ENCODE results near the gene CCDC148. TPM values are rescaled to one million over a fixed set of nuclear protein-coding genes. Genes with fewer than 3 reads are reported as not detected.
A peak's percentile ranks its signal among the peaks of the same experiment; 100 is the strongest.
"Not testable (repeated sequence)": the region's sequence is repeated elsewhere in the genome, so short reads cannot be mapped to it uniquely, and the experiment has no call there.

The CCDC148 gene
- total RNA-seq, 1 experiment from 2014 or later, result 7.2 TPM

- in situ Hi-C loops (cut with HindIII; ENCODE audit: low pct_unique_long_range_greater_than_20kb, low sequenced_read_pairs), result no loop called here
- no peak for DNase-seq (ENCODE audit: low read depth)
Measured at GRCh38 chr2:158458617-158458920, 2.0 kb upstream of the CCDC148 start.

GRCh38 chr2:158457826-158458616, 1.5 kb upstream of the CCDC148 start:
- DNase-seq (ENCODE audit: low read depth), result peak; percentile 88
- in situ Hi-C loops (cut with HindIII; ENCODE audit: low pct_unique_long_range_greater_than_20kb, low sequenced_read_pairs), result no loop called here

GRCh38 chr2:158457092-158457825, 706 bp upstream of the CCDC148 start:
- in situ Hi-C loops (cut with HindIII; ENCODE audit: low pct_unique_long_range_greater_than_20kb, low sequenced_read_pairs), result no loop called here
- DNase-seq (ENCODE audit: low read depth), result no peak

- in situ Hi-C loops (cut with HindIII; ENCODE audit: low pct_unique_long_range_greater_than_20kb, low sequenced_read_pairs), result no loop called here
- peak; percentile 21 for DNase-seq (ENCODE audit: low read depth)
Measured at GRCh38 chr2:158443606-158444005, 12.9 kb downstream of the CCDC148 start.

- in situ Hi-C loops (cut with HindIII; ENCODE audit: low pct_unique_long_range_greater_than_20kb, low sequenced_read_pairs), result not testable (repeated sequence)
Measured at GRCh38 chr2:158439062-158439461, 17.5 kb downstream of the CCDC148 start.

GRCh38 chr2:158433716-158434115, 22.8 kb downstream of the CCDC148 start:
- DNase-seq (ENCODE audit: low read depth); in situ Hi-C loops (cut with HindIII; ENCODE audit: low pct_unique_long_range_greater_than_20kb, low sequenced_read_pairs): not testable (repeated sequence)

More at GRCh38 chr2:158439062-158439461, 17.5 kb downstream of the CCDC148 start:
- DNase-seq (ENCODE audit: low read depth), result not testable (repeated sequence)

GRCh38 chr2:158432117-158432516, 24.4 kb downstream of the CCDC148 start:
- DNase-seq (ENCODE audit: low read depth), result no peak
- in situ Hi-C loops (cut with HindIII; ENCODE audit: low pct_unique_long_range_greater_than_20kb, low sequenced_read_pairs), result no loop called here

- in situ Hi-C loops (cut with HindIII; ENCODE audit: low pct_unique_long_range_greater_than_20kb, low sequenced_read_pairs), result no loop called here
- DNase-seq (ENCODE audit: low read depth), result peak; percentile 5
Measured at GRCh38 chr2:158414538-158414937, 42.0 kb downstream of the CCDC148 start.

GRCh38 chr2:158413581-158413980, 43.0 kb downstream of the CCDC148 start:
- in situ Hi-C loops (cut with HindIII; ENCODE audit: low pct_unique_long_range_greater_than_20kb, low sequenced_read_pairs), result no loop called here
- DNase-seq (ENCODE audit: low read depth), result no peak

- in situ Hi-C loops (cut with HindIII; ENCODE audit: low pct_unique_long_range_greater_than_20kb, low sequenced_read_pairs), result no loop called here
- DNase-seq (ENCODE audit: low read depth), result peak; percentile 10
Measured at GRCh38 chr2:158412206-158412605, 44.3 kb downstream of the CCDC148 start.

- DNase-seq (ENCODE audit: low read depth), result no peak
- in situ Hi-C loops (cut with HindIII; ENCODE audit: low pct_unique_long_range_greater_than_20kb, low sequenced_read_pairs), result no loop called here
Measured at GRCh38 chr2:158411748-158412147, 44.8 kb downstream of the CCDC148 start.

- in situ Hi-C loops (cut with HindIII; ENCODE audit: low pct_unique_long_range_greater_than_20kb, low sequenced_read_pairs), result no loop called here
- DNase-seq (ENCODE audit: low read depth), result no peak
Measured at GRCh38 chr2:158410132-158410531, 46.4 kb downstream of the CCDC148 start.

GRCh38 chr2:158407031-158407430, 49.5 kb downstream of the CCDC148 start:
- in situ Hi-C loops (cut with HindIII; ENCODE audit: low pct_unique_long_range_greater_than_20kb, low sequenced_read_pairs), result no loop called here
- DNase-seq (ENCODE audit: low read depth), result no peak

- no peak for DNase-seq (ENCODE audit: low read depth)
- in situ Hi-C loops (cut with HindIII; ENCODE audit: low pct_unique_long_range_greater_than_20kb, low sequenced_read_pairs), result no loop called here
Measured at GRCh38 chr2:158405341-158405740, 51.2 kb downstream of the CCDC148 start.

GRCh38 chr2:158403237-158403636, 53.3 kb downstream of the CCDC148 start:
- in situ Hi-C loops (cut with HindIII; ENCODE audit: low pct_unique_long_range_greater_than_20kb, low sequenced_read_pairs), result no loop called here
- no peak for DNase-seq (ENCODE audit: low read depth)

- DNase-seq (ENCODE audit: low read depth), result no peak
- in situ Hi-C loops (cut with HindIII; ENCODE audit: low pct_unique_long_range_greater_than_20kb, low sequenced_read_pairs), result no loop called here
Measured at GRCh38 chr2:158402665-158403064, 53.9 kb downstream of the CCDC148 start.

- in situ Hi-C loops (cut with HindIII; ENCODE audit: low pct_unique_long_range_greater_than_20kb, low sequenced_read_pairs), result no loop called here
- DNase-seq (ENCODE audit: low read depth), result peak; percentile 12
Measured at GRCh38 chr2:158395166-158395565, 61.4 kb downstream of the CCDC148 start.

GRCh38 chr2:158394453-158394852, 62.1 kb downstream of the CCDC148 start:
- DNase-seq (ENCODE audit: low read depth), result no peak
- in situ Hi-C loops (cut with HindIII; ENCODE audit: low pct_unique_long_range_greater_than_20kb, low sequenced_read_pairs), result no loop called here

- in situ Hi-C loops (cut with HindIII; ENCODE audit: low pct_unique_long_range_greater_than_20kb, low sequenced_read_pairs), result no loop called here
- no peak for DNase-seq (ENCODE audit: low read depth)
Measured at GRCh38 chr2:158393886-158394285, 62.7 kb downstream of the CCDC148 start.

- in situ Hi-C loops (cut with HindIII; ENCODE audit: low pct_unique_long_range_greater_than_20kb, low sequenced_read_pairs), result no loop called here
- no peak for DNase-seq (ENCODE audit: low read depth)
Measured at GRCh38 chr2:158392687-158393086, 63.9 kb downstream of the CCDC148 start.
